AG04450 (cell line): ENCODE data around the gene HTR3B. TPM values are rescaled to one million over a fixed set of nuclear protein-coding genes. Genes with fewer than 3 reads are reported as not detected.

Experiments
- CTCF ChIA-PET: fragments of 300-600, 350-600 bp; formaldehyde crosslinking; extraction: SDS; loops from one replicate; lab custom pipeline; 2022; ENCODE audit warnings: antibody characterized with exemption, inconsistent platforms; lab: Charles Lee
- POLR2A ChIA-PET: fragments of 350-600 bp; formaldehyde crosslinking; extraction: SDS; loops from one replicate; lab custom pipeline; 2021; ENCODE audit warnings: antibody characterized with exemption, inconsistent platforms; lab: Yijun Ruan, JAX
- DNase-seq: peaks from one replicate; pipeline ENCODE4 v3.0.0-alpha.2; 2011; ENCODE audit warnings: low read depth, low spot score
- H3K27ac ChIP-seq: one replicate; pipeline ENCODE4 v1.5.1; 2012; ENCODE audit warnings: low read depth, low read length, control low read depth
- H3K27me3 ChIP-seq: one replicate; pipeline ENCODE4 v1.6.0; 2012; ENCODE audit warnings: low read length; ENCODE audit not compliant: control insufficient read depth, insufficient read depth
- H3K4me3 ChIP-seq: 2 replicates; pipeline ENCODE4 v1.5.1; 2011; ENCODE audit warnings: mild to moderate bottlenecking, low read depth, low read length, control low read depth
- H3K9me3 ChIP-seq: 2 replicates; pipeline ENCODE4 v1.5.1; 2012; ENCODE audit warnings: low read length; ENCODE audit not compliant: control insufficient read depth, insufficient read depth
- polyA plus RNA-seq: library from polyadenylated mRNA; depleted of rRNA; stranded (reverse); fragments of >200 nt; gene quantifications from 2 replicates; pipeline ENCODE4 v1.2.3, GENCODE V29; 2011; rRNA removed
- small RNA-seq: library from RNA; depleted of rRNA; stranded (forward); fragments of <200 nt; gene quantifications from one replicate; pipeline ENCODE3, GENCODE V24; 2012; ENCODE audit warnings: low read depth; ENCODE audit not compliant: insufficient read length
- TF ChIP-seq, protein P1 (sequence below): IDR thresholded peaks from 2 replicates; pipeline ENCODE4 v1.5.1; 2011; ENCODE audit warnings: low read depth, low read length, control low read depth, inconsistent platforms

HTR3B gene
- polyA plus RNA-seq, 1 experiment, result not detected

DNA sequence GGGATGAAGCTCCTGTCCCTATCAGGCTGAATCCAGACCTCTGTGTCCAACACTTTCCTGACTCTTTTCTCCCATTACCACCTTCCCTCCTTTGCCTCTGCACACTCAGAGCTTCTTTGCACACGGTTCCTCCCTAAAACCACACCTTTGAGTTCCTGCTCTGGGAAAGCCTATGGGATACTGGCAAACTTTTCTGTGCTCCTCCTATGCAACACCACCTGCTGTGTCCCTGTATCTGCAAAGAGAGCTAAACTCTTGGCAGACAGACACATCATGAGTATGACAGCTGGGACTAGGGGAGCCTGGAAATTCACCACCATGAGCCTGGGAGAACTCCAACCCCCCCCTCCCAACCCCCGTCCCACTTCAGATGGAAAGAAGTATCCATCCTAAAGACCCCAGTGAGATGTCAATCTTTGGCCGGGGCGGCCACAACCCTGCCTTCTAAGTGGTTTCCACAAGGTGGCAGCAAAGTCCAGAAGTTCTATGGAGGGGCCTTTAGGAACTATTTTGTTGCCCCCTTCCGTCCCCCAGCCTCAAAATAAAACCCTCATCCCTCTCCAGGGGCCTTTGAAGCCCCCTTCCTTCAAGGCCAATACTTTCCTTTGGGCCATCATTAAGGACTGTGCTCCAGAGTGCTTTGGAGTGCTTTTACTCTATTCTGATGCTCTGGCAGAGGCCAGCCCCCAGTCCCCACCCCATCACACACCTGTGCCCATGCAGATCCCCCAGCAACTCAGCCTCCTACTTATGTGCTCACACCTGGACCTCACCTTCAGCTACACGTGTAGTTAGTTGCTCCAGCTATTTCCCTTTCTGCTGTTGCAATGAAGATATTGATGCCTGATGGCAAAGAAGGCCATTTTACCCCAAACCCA lies 89.7 kb downstream of the HTR3B start:
- Histone ChIP-seq H3K27ac (no peak overlapping the region), H3K9me3 (no peaks in the 10 kb centered on the region), H3K4me3 (no peak overlapping the region), H3K27me3 (no peaks in the 10 kb centered on the region)
- TF ChIP-seq, protein P1, sequence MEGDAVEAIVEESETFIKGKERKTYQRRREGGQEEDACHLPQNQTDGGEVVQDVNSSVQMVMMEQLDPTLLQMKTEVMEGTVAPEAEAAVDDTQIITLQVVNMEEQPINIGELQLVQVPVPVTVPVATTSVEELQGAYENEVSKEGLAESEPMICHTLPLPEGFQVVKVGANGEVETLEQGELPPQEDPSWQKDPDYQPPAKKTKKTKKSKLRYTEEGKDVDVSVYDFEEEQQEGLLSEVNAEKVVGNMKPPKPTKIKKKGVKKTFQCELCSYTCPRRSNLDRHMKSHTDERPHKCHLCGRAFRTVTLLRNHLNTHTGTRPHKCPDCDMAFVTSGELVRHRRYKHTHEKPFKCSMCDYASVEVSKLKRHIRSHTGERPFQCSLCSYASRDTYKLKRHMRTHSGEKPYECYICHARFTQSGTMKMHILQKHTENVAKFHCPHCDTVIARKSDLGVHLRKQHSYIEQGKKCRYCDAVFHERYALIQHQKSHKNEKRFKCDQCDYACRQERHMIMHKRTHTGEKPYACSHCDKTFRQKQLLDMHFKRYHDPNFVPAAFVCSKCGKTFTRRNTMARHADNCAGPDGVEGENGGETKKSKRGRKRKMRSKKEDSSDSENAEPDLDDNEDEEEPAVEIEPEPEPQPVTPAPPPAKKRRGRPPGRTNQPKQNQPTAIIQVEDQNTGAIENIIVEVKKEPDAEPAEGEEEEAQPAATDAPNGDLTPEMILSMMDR, result peak; percentile 69
- no peak for DNase-seq
- ChIA-PET POLR2A (no interaction called here), CTCF (interaction anchor here (0.5 to 11.0 kb wide), 8 partner anchors 12 to 268 kb away, joined by 3 to 173 read pairs (median 4); no protein-coding TSS in a partner anchor)

Small RNA genes within 50 kb of the gene (small RNA-seq; reads per million reads assigned to genes)
- not detected for gene RNU6-1107P

Other genes starting within 250 kb of the HTR3B start
- gene TMPRSS5, start 198.5 kb upstream of the HTR3B start, polyA plus RNA-seq, result 0.04 TPM in 1 of 2 replicates, not detected in the other
- gene ZW10, start 131.1 kb upstream of the HTR3B start, polyA plus RNA-seq, result 12.5 and 14.9 TPM in 2 replicates
- not detected in 2 replicates for gene CLDN25, start 125.0 kb upstream of the HTR3B start, polyA plus RNA-seq
- 35.6 and 38.7 TPM in 2 replicates for gene USP28, start 29.2 kb upstream of the HTR3B start, polyA plus RNA-seq
- not detected in 2 replicates for gene HTR3A, start 70.3 kb downstream of the HTR3B start, polyA plus RNA-seq
- not detected in 2 replicates for gene ZBTB16, start 154.9 kb downstream of the HTR3B start, polyA plus RNA-seq